DOHH2 (cell line): ENCODE results near the gene MECP2.
A peak's percentile ranks its signal among the peaks of the same experiment; 100 is the strongest.
"Not testable (repeated sequence)": the region's sequence is repeated elsewhere in the genome, so short reads cannot be mapped to it uniquely, and the experiment has no call there.

Experiments
- H3F3A ChIP-seq: fragments of 200-600 bp; sonication (generic), shearing (Covaris generic); 2 replicates; pipeline ENCODE4 v1.6.0; 2016; ENCODE audit warnings: antibody characterized with exemption, mild to moderate bottlenecking; ENCODE audit not compliant: control insufficient read depth, insufficient read depth
- H3K27ac ChIP-seq: fragments of 200-600 bp; sonication (generic); 2 replicates; pipeline ENCODE4 v1.5.1; 2014; ENCODE audit warnings: low read depth, mild to moderate bottlenecking, low read length, moderate library complexity
- H3K27me3 ChIP-seq: fragments of 200-600 bp; sonication (generic); 2 replicates; pipeline ENCODE4 v1.6.1; 2014; ENCODE audit warnings: mild to moderate bottlenecking, low read length, mixed read lengths; ENCODE audit not compliant: control insufficient read depth
- H3K36me3 ChIP-seq: fragments of 200-600 bp; sonication (generic); 2 replicates; pipeline ENCODE4 v1.6.1; 2014; ENCODE audit warnings: mild to moderate bottlenecking, low read length, moderate library complexity, mixed read lengths; ENCODE audit not compliant: control insufficient read depth
- H3K4me1 ChIP-seq: fragments of 200-600 bp; sonication (generic); 2 replicates; pipeline ENCODE4 v1.6.1; 2014; ENCODE audit warnings: mild to moderate bottlenecking, low read length, mixed read lengths; ENCODE audit not compliant: control insufficient read depth
- H3K4me2 ChIP-seq: fragments of 200-600 bp; sonication (generic); 2 replicates; pipeline ENCODE4 v1.6.0; 2014; ENCODE audit warnings: mild to moderate bottlenecking, low read length, moderate library complexity
- H3K4me3 ChIP-seq: fragments of 200-600 bp; sonication (generic); 2 replicates; pipeline ENCODE4 v1.5.1; 2014; ENCODE audit warnings: mild to moderate bottlenecking, low read length, mixed read lengths
- H3K79me2 ChIP-seq: fragments of 200-600 bp; sonication (generic); 2 replicates; pipeline ENCODE4 v1.6.1; 2014; ENCODE audit warnings: mild to moderate bottlenecking, low read length, mixed read lengths; ENCODE audit not compliant: control insufficient read depth
- H3K9me2 ChIP-seq: fragments of 200-600 bp; sonication (generic); replicated peaks from 2 replicates; pipeline ENCODE4 v1.6.1; 2014; ENCODE audit warnings: mild to moderate bottlenecking, low read length, mixed read lengths; ENCODE audit not compliant: control insufficient read depth
- H3K9me3 ChIP-seq: fragments of 200-600 bp; sonication (generic); 2 replicates; pipeline ENCODE4 v1.6.1; 2014; ENCODE audit warnings: antibody characterized with exemption, low read length, mixed read lengths; ENCODE audit not compliant: control insufficient read depth, insufficient read depth
- H4K20me1 ChIP-seq: fragments of 200-600 bp; sonication (generic); 2 replicates; pipeline ENCODE4 v1.6.0; 2014; ENCODE audit warnings: low read depth, mild to moderate bottlenecking, antibody characterized with exemption, low read length, moderate library complexity; ENCODE audit not compliant: control insufficient read depth, insufficient read depth
- EZH2phosphoT487 ChIP-seq: fragments of 200-600 bp; sonication (generic); IDR thresholded peaks from 2 replicates; pipeline ENCODE4 v1.6.1; 2017; ENCODE audit warnings: borderline replicate concordance, mild to moderate bottlenecking, antibody characterized with exemption, low read length, moderate library complexity, mixed read lengths
- TF ChIP-seq, protein P1 (sequence below): fragments of 200-600 bp; sonication (generic); IDR thresholded peaks from one replicate; pipeline ENCODE4 v1.5.1; 2014; ENCODE audit warnings: antibody characterized with exemption, mild to moderate bottlenecking, low read depth, low read length; ENCODE audit not compliant: poor library complexity, severe bottlenecking

MECP2 gene

DNA sequence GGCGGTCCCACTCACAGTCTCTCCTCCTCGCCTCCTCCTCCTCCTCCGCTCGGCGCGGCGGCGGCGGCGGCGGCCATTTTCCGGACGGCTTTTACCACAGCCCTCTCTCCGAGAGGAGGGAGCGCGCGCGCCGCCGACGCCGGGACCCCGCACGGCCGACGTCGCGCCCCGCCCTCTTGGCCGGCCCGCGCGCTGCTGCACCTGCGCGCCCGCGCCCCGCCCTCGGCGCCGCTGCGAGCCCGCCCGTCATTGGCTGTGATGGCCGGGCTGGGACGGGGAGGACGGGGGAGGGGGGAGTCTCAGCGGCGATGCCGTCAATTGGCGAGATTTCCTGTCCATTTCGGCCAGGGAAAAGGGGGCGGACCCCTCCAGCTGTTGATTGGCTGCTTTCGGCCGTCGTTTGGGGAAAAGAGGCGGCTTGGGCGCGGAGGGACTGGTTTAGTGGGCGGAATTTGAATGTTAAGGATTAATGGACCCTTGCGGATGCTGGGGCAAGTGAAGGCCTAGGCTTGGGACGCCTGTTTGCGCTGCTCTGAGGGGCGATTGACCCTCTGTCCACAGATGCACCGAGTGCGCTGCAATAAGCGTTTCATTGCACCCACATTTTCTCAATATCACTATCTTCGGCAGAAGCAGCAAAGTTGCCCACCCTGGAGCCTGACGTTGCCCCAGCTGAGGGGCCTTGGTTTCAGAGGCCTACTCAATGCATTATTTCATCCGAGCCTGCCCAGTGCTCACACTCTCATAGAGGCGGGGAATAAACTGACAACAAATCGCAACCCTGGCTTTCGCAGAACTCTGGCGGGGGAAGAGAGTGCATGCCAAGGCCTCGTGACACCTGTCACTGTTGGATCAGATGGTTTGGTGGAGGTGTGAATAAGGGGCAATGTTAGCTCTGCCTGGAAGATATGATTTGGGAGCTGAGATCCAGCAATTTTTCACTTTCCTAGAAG, at the start of gene MECP2:
MECP2 (minus strand) TSS at position 129 of the 953 bp plus-strand sequence.
- Histone ChIP-seq H3K4me2 (peak within 1 kb of the TSS; percentile 86), H3K79me2 (peaks cover 42% of the 10 kb centered on the region), H3K36me3 (peaks cover 11% of the 10 kb centered on the region), H4K20me1 (peaks cover 8% of the 10 kb centered on the region; the same call in 1 of the 2 replicates), H3K4me1 (peaks cover 36% of the 10 kb centered on the region), H3K27ac (peak within 1 kb of the TSS; percentile 40), H3F3A (no peaks in the 10 kb centered on the region), H3K27me3 (no peaks in the 10 kb centered on the region), H3K9me2 (no peaks in the 10 kb centered on the region), H3K4me3 (peak within 1 kb of the TSS; percentile 89), H3K9me3 (no peaks in the 10 kb centered on the region)
- TF ChIP-seq EZH2phosphoT487: no peak
- TF ChIP-seq, protein P1, sequence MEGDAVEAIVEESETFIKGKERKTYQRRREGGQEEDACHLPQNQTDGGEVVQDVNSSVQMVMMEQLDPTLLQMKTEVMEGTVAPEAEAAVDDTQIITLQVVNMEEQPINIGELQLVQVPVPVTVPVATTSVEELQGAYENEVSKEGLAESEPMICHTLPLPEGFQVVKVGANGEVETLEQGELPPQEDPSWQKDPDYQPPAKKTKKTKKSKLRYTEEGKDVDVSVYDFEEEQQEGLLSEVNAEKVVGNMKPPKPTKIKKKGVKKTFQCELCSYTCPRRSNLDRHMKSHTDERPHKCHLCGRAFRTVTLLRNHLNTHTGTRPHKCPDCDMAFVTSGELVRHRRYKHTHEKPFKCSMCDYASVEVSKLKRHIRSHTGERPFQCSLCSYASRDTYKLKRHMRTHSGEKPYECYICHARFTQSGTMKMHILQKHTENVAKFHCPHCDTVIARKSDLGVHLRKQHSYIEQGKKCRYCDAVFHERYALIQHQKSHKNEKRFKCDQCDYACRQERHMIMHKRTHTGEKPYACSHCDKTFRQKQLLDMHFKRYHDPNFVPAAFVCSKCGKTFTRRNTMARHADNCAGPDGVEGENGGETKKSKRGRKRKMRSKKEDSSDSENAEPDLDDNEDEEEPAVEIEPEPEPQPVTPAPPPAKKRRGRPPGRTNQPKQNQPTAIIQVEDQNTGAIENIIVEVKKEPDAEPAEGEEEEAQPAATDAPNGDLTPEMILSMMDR: no peak

DNA sequence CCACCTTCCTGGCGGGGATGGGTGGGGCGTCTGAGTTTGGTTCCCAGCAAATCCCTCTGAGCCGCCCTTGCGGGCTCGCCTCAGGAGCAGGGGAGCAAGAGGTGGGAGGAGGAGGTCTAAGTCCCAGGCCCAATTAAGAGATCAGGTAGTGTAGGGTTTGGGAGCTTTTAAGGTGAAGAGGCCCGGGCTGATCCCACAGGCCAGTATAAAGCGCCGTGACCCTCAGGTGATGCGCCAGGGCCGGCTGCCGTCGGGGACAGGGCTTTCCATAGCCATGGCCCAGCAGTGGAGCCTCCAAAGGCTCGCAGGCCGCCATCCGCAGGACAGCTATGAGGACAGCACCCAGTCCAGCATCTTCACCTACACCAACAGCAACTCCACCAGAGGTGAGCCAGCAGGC, 46.5 kb upstream of the MECP2 start, which contains the start of gene OPN1LW:
OPN1LW (plus strand) TSS at position 234 of the 400 bp plus-strand sequence; CDS start at position 275, 41 bp downstream.
- not testable (repeated sequence) for H3F3A ChIP-seq, H3K9me2 ChIP-seq, H3K27me3 ChIP-seq, H3K4me2 ChIP-seq, H3K36me3 ChIP-seq, H3K4me1 ChIP-seq, H3K79me2 ChIP-seq, H3K9me3 ChIP-seq, H3K27ac ChIP-seq, H3K4me3 ChIP-seq, H4K20me1 ChIP-seq

GRCh38 chrX:154142950-154143745, 45.6 kb upstream of the MECP2 start:
- Histone ChIP-seq H3K27ac (no peak overlapping the region), H3K4me2 (no peak overlapping the region), H3K36me3 (no peaks in the 10 kb centered on the region), H3K4me3 (no peak overlapping the region), H3K79me2 (no peaks in the 10 kb centered on the region), H3K9me2 (no peaks in the 10 kb centered on the region), H3K27me3 (no peaks in the 10 kb centered on the region), H3K4me1 (no peaks in the 10 kb centered on the region), H3K9me3 (no peaks in the 10 kb centered on the region), H3F3A (no peaks in the 10 kb centered on the region), H4K20me1 (no peaks in the 10 kb centered on the region)
- TF ChIP-seq, protein P1: no peak
- TF ChIP-seq EZH2phosphoT487: no peak
